Measurements from ENCODE around the gene RFC2.

DNA sequence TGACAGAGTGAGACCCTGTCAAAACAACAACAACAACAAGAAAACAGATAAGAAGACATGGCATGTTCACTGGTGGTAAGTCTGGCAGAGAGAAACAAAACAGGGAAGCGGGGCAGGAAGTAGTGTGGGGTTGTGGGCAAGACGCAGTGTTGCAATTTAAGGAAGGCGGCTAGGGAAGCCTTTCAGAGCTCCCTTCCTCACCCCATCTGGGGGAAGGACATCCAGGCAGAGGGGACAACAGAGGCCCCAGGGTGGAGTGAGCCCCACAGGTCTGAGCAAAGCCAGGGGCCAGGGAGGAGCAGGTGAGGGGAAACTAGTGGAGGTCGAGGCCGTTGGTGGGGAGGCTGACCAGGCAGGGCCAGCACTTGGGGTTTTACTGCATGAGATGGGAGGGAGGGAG lies 27.6 kb downstream of the RFC2 start:
- TF ChIP-seq, protein P1, sequence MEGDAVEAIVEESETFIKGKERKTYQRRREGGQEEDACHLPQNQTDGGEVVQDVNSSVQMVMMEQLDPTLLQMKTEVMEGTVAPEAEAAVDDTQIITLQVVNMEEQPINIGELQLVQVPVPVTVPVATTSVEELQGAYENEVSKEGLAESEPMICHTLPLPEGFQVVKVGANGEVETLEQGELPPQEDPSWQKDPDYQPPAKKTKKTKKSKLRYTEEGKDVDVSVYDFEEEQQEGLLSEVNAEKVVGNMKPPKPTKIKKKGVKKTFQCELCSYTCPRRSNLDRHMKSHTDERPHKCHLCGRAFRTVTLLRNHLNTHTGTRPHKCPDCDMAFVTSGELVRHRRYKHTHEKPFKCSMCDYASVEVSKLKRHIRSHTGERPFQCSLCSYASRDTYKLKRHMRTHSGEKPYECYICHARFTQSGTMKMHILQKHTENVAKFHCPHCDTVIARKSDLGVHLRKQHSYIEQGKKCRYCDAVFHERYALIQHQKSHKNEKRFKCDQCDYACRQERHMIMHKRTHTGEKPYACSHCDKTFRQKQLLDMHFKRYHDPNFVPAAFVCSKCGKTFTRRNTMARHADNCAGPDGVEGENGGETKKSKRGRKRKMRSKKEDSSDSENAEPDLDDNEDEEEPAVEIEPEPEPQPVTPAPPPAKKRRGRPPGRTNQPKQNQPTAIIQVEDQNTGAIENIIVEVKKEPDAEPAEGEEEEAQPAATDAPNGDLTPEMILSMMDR (IDR thresholded peaks at IDR 0.05), result no peak
- TF ChIP-seq POLR2A (IDR thresholded peaks at IDR 0.05), result no peak

Data from right lobe of liver (tissue), 4 donors.